HG03103 (cell line): Measurements from ENCODE around the gene SMARCA1.

ENCODE experiments used
- ATAC-seq: cut with Tn5 transposase; IDR thresholded peaks from one replicate; pipeline ENCODE4 v1.9.1; 2021; ENCODE audit warnings: low read depth; ENCODE audit not compliant: unreplicated experiment

The SMARCA1 gene

DNA sequence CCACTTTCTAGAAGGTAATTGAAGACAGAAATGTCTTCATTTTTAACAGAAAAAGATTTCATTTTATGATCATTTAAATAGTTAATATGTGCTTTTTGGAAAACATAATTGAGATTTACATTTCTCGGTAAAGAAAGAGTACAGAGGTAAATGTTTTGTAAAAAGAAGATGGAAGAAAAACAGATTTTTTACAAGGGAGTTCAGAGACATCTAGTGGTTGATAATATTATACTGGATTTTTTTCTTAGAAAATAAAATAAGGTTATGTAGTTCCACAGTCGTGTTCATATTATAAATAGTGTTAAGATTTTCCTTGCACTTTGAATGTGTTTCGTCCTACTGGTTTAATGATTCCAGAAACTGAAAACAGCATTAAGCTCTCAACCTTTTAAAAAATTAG lies 60.6 kb downstream of the SMARCA1 start:
- ATAC-seq = no peak

DNA sequence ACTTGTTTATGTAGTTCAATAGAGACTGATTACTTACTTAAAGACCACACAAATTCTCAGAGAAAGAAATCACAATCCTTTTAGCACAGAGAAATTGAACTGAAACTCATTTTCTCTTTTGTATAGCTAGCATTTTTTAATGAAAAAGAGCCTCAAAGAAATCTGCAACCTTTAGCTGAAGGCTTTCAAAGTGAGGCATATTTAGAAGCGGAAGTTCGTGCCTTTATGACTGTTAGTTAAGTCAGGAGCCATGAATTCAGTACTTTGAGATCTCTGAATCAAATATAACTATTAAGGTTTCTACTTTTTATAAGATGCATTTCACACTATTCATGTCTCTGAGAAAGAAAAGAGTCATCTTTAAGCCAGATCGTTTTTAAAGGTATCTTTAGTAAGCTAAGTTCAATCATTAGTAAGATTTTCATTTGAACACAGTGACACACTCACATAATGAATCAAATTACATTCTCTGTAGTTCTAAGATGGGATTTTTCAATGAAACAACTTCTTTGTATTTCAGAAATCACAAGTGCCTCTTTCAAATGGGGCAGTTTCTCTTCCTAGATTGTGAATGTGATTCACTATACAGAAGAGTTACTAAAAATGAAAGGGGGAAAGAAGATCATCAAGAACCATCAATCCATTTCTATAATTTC lies 61.4 kb downstream of the SMARCA1 start:
- ATAC-seq = no peak

GRCh38 chrX:129452523-129452922 lies 70.8 kb downstream of the SMARCA1 start:
- ATAC-seq = no peak

DNA sequence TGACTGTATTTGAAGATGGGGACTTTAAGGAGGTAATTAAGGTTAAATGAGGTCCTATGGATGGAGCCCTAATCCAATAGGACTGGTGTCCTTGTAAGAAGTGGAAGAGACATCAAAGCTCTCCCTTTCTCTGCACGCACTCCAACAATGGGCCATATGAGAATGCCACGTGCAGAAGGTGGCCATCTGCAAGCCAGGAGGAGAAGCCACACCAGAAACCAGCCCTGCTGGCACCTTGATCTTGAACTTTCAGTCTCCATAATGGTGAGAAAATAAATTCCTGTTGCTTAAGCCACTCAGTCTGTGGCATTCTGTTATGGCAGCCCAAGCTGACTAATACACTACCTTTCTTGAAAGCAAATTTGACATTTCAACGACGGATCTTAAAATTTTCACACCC lies 73.2 kb downstream of the SMARCA1 start:
- no peak for ATAC-seq

DNA sequence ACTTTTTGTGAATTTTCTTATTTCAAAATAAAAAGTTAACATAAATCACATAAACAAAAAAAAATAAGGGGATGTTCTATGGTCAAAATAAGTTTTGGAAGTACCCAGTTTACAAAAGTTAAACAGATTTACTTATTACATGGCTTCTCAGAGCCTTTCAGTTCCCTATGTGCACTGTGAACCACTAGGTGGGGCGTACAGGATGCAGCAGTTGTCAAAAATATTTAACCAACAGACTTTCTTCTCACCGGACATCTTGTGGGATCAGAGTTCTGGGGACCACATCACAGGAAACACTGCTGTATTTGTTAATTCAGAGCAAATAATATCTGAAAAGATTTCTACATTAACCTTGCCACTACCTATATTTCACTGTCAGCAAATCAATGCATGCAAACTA lies 74.1 kb downstream of the SMARCA1 start:
- no peak for ATAC-seq

- ATAC-seq = no peak
These were observed 77.9 kb downstream of the SMARCA1 start for GRCh38 chrX:129445436-129445835.

DNA sequence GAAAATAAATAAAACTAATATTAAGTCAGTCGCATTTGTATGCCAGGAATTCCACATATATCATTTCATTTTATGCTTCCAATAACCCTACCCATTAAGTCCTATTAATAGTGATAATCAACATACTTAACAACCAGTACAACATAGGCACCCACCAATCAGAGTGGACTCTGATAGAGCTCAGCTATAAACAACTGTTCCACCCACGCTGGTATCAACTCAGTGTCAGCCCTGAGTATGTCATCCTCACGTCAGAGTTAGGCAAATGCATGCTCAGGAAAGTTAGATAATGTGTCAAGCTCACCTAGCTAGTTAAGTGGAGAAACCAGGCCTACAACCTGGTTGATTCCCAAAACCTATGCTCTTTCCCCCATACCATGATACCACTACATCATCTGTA lies 89.3 kb downstream of the SMARCA1 start:
- ATAC-seq = no peak

- ATAC-seq = no peak
These were observed 89.8 kb downstream of the SMARCA1 start for GRCh38 chrX:129433461-129433860.

DNA sequence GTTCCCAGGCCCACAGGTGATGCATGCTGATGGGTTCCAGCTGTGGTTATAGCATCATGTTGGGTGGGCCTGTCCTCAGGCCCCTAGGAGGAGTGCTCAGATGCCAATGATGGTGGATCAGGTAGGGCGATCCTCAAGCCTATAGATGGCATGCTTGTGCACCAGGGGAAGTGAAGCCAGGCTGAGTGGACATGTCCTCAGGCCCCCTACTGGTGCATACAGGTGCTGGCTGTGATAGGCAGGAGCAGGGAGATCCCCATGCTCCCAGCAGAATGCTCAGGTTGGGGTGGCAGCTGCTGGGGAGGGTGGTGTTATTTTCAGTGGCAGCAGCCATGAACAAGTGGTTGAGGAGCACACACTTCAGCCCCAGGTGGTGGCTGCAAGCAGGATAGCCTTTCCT lies 96.0 kb downstream of the SMARCA1 start:
- ATAC-seq = no peak

GRCh38 chrX:129423191-129423590 lies 100.1 kb downstream of the SMARCA1 start:
- no peak for ATAC-seq

DNA sequence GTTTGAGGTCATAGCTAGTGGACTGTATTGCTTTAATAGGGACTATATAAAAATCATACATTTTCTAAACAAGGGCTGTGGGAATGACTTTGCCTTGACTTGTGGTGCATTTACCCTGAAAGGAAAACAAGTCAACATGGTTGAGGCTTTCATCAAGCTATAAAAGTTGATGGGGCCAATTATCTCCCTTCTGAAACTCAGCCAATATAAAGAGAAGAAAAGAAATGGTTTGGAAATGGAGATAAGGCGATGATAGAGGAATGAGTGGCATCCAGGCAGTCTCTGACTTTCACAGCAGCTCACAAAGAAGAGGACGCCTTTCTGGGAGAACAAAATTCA lies 118.7 kb downstream of the SMARCA1 start:
- ATAC-seq = no peak

DNA sequence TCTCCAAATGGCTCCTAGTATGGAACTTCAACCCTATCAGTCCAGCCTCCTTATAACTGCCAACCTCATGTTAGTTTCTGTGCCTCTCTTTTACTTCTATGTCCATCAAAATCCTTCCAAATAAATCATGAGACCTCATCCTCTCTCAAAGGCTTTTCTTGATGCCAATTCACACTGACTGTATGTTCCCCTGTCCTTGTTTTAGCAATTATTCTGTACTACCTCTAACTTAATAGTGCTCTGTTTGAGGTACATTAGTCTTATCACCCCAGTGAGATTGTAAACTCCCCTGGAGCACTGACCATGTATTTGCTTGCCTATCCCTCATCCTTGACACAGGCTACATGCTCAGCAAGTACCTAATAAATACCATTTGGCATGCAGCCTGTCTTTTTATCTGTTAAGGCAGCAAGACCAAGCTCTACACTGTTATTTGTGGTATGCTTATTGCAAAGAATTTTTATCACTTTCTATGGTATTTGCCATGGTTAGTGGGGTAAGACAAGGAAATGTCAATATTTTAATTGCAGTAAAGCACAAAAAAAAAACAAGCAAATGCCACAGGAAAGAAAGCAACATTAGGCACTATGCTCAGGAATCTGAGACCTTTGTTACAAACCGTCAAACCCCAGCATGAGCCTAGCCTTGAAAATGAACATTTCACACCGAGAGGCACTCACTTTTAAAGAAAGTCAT lies 119.2 kb downstream of the SMARCA1 start:
- ATAC-seq = no peak
